Measurements from ENCODE around the gene SIGLEC7.
A peak's percentile ranks its signal among the peaks of the same experiment; 100 is the strongest.

Gene SIGLEC7

GRCh38 chr19:51116736-51117286, 25.3 kb upstream of the SIGLEC7 start:
- DNase-seq (ENCODE audit: insufficient read length, low spot score) = no peak
- FAIRE-seq = no peak
- TF ChIP-seq POLR2A (IDR thresholded peaks at IDR 0.05; ENCODE audit: low read depth, low read length) = no peak
- no peak for TF ChIP-seq TAF1 (IDR thresholded peaks at IDR 0.05; ENCODE audit: low read depth, low read length)
- TF ChIP-seq PAX5 (IDR thresholded peaks at IDR 0.05; ENCODE audit: insufficient read depth, low read length, severe bottlenecking) = no peak
- no peak for TF ChIP-seq POU2F2 (IDR thresholded peaks at IDR 0.05; ENCODE audit: low read depth, low read length)
- TF ChIP-seq POLR2AphosphoS5 (IDR thresholded peaks at IDR 0.05; ENCODE audit: low read depth, low read length) = no peak
- TF ChIP-seq SPI1 (IDR thresholded peaks at IDR 0.05; ENCODE audit: low read depth, low read length) = no peak

GRCh38 chr19:51119101-51119500, 23.0 kb upstream of the SIGLEC7 start:
- DNase-seq (ENCODE audit: insufficient read length, low spot score) (no peak), FAIRE-seq (no peak)
- TF ChIP-seq TAF1 (IDR thresholded peaks at IDR 0.05; ENCODE audit: low read depth, low read length) (no peak), SPI1 (IDR thresholded peaks at IDR 0.05; ENCODE audit: low read depth, low read length) (no peak), POLR2A (IDR thresholded peaks at IDR 0.05; ENCODE audit: low read depth, low read length) (no peak), POLR2AphosphoS5 (IDR thresholded peaks at IDR 0.05; ENCODE audit: low read depth, low read length) (no peak)

- FAIRE-seq (no peak), DNase-seq (ENCODE audit: insufficient read length, low spot score) (no peak)
- TF ChIP-seq POLR2A (IDR thresholded peaks at IDR 0.05; ENCODE audit: low read depth, low read length) (no peak), POU2F2 (IDR thresholded peaks at IDR 0.05; ENCODE audit: low read depth, low read length) (no peak), POLR2AphosphoS5 (IDR thresholded peaks at IDR 0.05; ENCODE audit: low read depth, low read length) (no peak), SPI1 (IDR thresholded peaks at IDR 0.05; ENCODE audit: low read depth, low read length) (no peak)
Measured at GRCh38 chr19:51119611-51120010, 22.5 kb upstream of the SIGLEC7 start.

- FAIRE-seq = no peak
- TF ChIP-seq TAF1 (IDR thresholded peaks at IDR 0.05; ENCODE audit: low read depth, low read length) = no peak
- no peak for TF ChIP-seq POLR2A (IDR thresholded peaks at IDR 0.05; ENCODE audit: low read depth, low read length)
- no peak for TF ChIP-seq PAX5 (IDR thresholded peaks at IDR 0.05; ENCODE audit: insufficient read depth, low read length, severe bottlenecking)
- no peak for TF ChIP-seq POLR2AphosphoS5 (IDR thresholded peaks at IDR 0.05; ENCODE audit: low read depth, low read length)
- TF ChIP-seq POU2F2 (IDR thresholded peaks at IDR 0.05; ENCODE audit: low read depth, low read length) = no peak
- TF ChIP-seq SPI1 (IDR thresholded peaks at IDR 0.05; ENCODE audit: low read depth, low read length) = no peak
- DNase-seq (ENCODE audit: insufficient read length, low spot score) = no peak
Measured at GRCh38 chr19:51120160-51120559, 21.9 kb upstream of the SIGLEC7 start.

GRCh38 chr19:51121257-51121656, 20.8 kb upstream of the SIGLEC7 start:
- DNase-seq (ENCODE audit: insufficient read length, low spot score) (no peak), FAIRE-seq (no peak)
- TF ChIP-seq POLR2AphosphoS5 (IDR thresholded peaks at IDR 0.05; ENCODE audit: low read depth, low read length) = no peak

- DNase-seq (ENCODE audit: insufficient read length, low spot score) = no peak
- TF ChIP-seq SPI1 (IDR thresholded peaks at IDR 0.05; ENCODE audit: low read depth, low read length) = no peak
- no peak for TF ChIP-seq POU2F2 (IDR thresholded peaks at IDR 0.05; ENCODE audit: low read depth, low read length)
- TF ChIP-seq POLR2AphosphoS5 (IDR thresholded peaks at IDR 0.05; ENCODE audit: low read depth, low read length) = no peak
- TF ChIP-seq POLR2A (IDR thresholded peaks at IDR 0.05; ENCODE audit: low read depth, low read length) = no peak
- TF ChIP-seq PAX5 (IDR thresholded peaks at IDR 0.05; ENCODE audit: insufficient read depth, low read length, severe bottlenecking) = no peak
- TF ChIP-seq TAF1 (IDR thresholded peaks at IDR 0.05; ENCODE audit: low read depth, low read length) = no peak
- FAIRE-seq = no peak
Measured at GRCh38 chr19:51122112-51122981, 19.8 kb upstream of the SIGLEC7 start.

GRCh38 chr19:51123381-51123800, 18.7 kb upstream of the SIGLEC7 start:
- DNase-seq (ENCODE audit: insufficient read length, low spot score) = no peak

GRCh38 chr19:51123802-51124201, 18.3 kb upstream of the SIGLEC7 start:
- DNase-seq (ENCODE audit: insufficient read length, low spot score) (no peak), FAIRE-seq (no peak)
- TF ChIP-seq PAX5 (IDR thresholded peaks at IDR 0.05; ENCODE audit: insufficient read depth, low read length, severe bottlenecking) (no peak), TAF1 (IDR thresholded peaks at IDR 0.05; ENCODE audit: low read depth, low read length) (no peak), SPI1 (IDR thresholded peaks at IDR 0.05; ENCODE audit: low read depth, low read length) (no peak)

More at GRCh38 chr19:51123381-51123800, 18.7 kb upstream of the SIGLEC7 start:
- FAIRE-seq = no peak
- peak; percentile 47; the same call in 1 of the 2 replicates for TF ChIP-seq SPI1 (IDR thresholded peaks at IDR 0.05; ENCODE audit: low read depth, low read length)
- TF ChIP-seq POLR2AphosphoS5 (IDR thresholded peaks at IDR 0.05; ENCODE audit: low read depth, low read length) = no peak

- FAIRE-seq = no peak
- TF ChIP-seq POLR2A (IDR thresholded peaks at IDR 0.05; ENCODE audit: low read depth, low read length) (no peak), POLR2AphosphoS5 (IDR thresholded peaks at IDR 0.05; ENCODE audit: low read depth, low read length) (no peak), TAF1 (IDR thresholded peaks at IDR 0.05; ENCODE audit: low read depth, low read length) (no peak), SPI1 (IDR thresholded peaks at IDR 0.05; ENCODE audit: low read depth, low read length) (no peak), POU2F2 (IDR thresholded peaks at IDR 0.05; ENCODE audit: low read depth, low read length) (no peak), PAX5 (IDR thresholded peaks at IDR 0.05; ENCODE audit: insufficient read depth, low read length, severe bottlenecking) (no peak)
- DNase-seq (ENCODE audit: insufficient read length, low spot score) = no peak
Measured at GRCh38 chr19:51124216-51124615, 17.9 kb upstream of the SIGLEC7 start.

- FAIRE-seq = peak; percentile 28
- TF ChIP-seq POU2F2 (IDR thresholded peaks at IDR 0.05; ENCODE audit: low read depth, low read length) (no peak), POLR2AphosphoS5 (IDR thresholded peaks at IDR 0.05; ENCODE audit: low read depth, low read length) (no peak)
- no peak for DNase-seq (ENCODE audit: insufficient read length, low spot score)
Measured at GRCh38 chr19:51124729-51125128, 17.4 kb upstream of the SIGLEC7 start, which contains the start of gene SIGLEC9. TSS of gene SIGLEC9 (plus strand) at chr19:51124906. CDS start at chr19:51124975, 69 bp downstream.
